B cell (primary cell): ENCODE results near the gene MEA1. TPM values are rescaled to one million over a fixed set of nuclear protein-coding genes. Genes with fewer than 3 reads are reported as not detected.

Experiments
- ATAC-seq: fragments of 200-7000 bp; cut with Tn5 transposase; one replicate; pipeline ENCODE4 v1.10.0; 2021; ENCODE audit warnings: low read depth, mild to moderate bottlenecking, moderate number of reproducible peaks, moderate library complexity
- CTCF ChIA-PET: fragments of 350-600 bp; sonication (Branson Sonifier 250); formaldehyde crosslinking; loops from one replicate; lab custom pipeline; 2021; ENCODE audit warnings: antibody characterized with exemption, inconsistent platforms; lab: Charles Lee
- POLR2A ChIA-PET: fragments of 350-600 bp; sonication (Branson Sonifier 250); formaldehyde crosslinking; loops from one replicate; lab custom pipeline; 2021; ENCODE audit warnings: antibody characterized with exemption; lab: Charles Lee
- DNase-seq: peaks from one replicate; pipeline ENCODE4 v3.0.0; 2013
- H2AFZ ChIP-seq: 2 replicates; pipeline ENCODE4 v1.6.1; 2012; ENCODE audit warnings: mild to moderate bottlenecking, low read depth, low read length; ENCODE audit not compliant: insufficient read depth, poor library complexity, severe bottlenecking
- H3K27ac ChIP-seq, 2 donors: 1 replicate in 1 of 2; 2 replicates in 1 of 2; pipeline ENCODE4 v1.5.1; 2012 to 2013; ENCODE audit warnings: low read length in 2 of 2, mild to moderate bottlenecking in 2 of 2, moderate library complexity in 1 of 2
- H3K27me3 ChIP-seq, 4 experiments: fragments of 200-600 bp in 1 of 4; sonication (generic) in 1 of 4; replicated peaks in 1 of 4; 1 replicate in 2 of 4; 2 replicates in 2 of 4; pipeline versions ENCODE4 v1.6.1 to v1.7.0; 2013 to 2016; ENCODE audit warnings: low read length in 3 of 4, mild to moderate bottlenecking in 2 of 4, mixed read lengths in 1 of 4, moderate library complexity in 1 of 4; ENCODE audit not compliant: insufficient read depth in 4 of 4, control insufficient read depth in 3 of 4; ENCODE audit errors: control extremely low read depth in 1 of 4
- H3K36me3 ChIP-seq, 2 experiments: replicated peaks in 1 of 2; 1 replicate in 1 of 2; 2 replicates in 1 of 2; pipeline versions ENCODE4 v1.6.1 to v1.7.1; 2013; ENCODE audit warnings: low read length in 1 of 2; ENCODE audit not compliant: insufficient read depth in 2 of 2, control insufficient read depth in 1 of 2; ENCODE audit errors: control extremely low read depth in 1 of 2, extremely low read depth in 1 of 2
- H3K4me1 ChIP-seq, 2 donors: fragments of 200-600 bp in 1 of 2; sonication (generic) in 1 of 2; 1 replicate in 1 of 2; 2 replicates in 1 of 2; pipeline versions ENCODE4 v1.5.1 to v1.6.1; 2013 to 2017; ENCODE audit warnings: low read length in 2 of 2; ENCODE audit not compliant: control insufficient read depth in 2 of 2, insufficient read depth in 2 of 2
- H3K4me2 ChIP-seq: replicated peaks from 2 replicates; pipeline ENCODE3; 2012; ENCODE audit warnings: mild to moderate bottlenecking, low read depth, low read length; ENCODE audit not compliant: poor library complexity, severe bottlenecking
- H3K4me3 ChIP-seq, 5 experiments: fragments of 200-600 bp in 1 of 5; sonication (generic) in 1 of 5; 1 replicate in 3 of 5; 2 replicates in 2 of 5; pipeline versions ENCODE4 v1.5.1 to v1.7.0; 2011 to 2016; ENCODE audit warnings: low read length in 4 of 5, mild to moderate bottlenecking in 4 of 5, low read depth in 2 of 5, control low read depth in 1 of 5, moderate library complexity in 1 of 5; ENCODE audit not compliant: insufficient read depth in 1 of 5; ENCODE audit errors: control extremely low read depth in 1 of 5, extremely low read depth in 1 of 5
- H3K79me2 ChIP-seq: fragments of 200-600 bp; sonication (generic); one replicate; pipeline ENCODE4 v1.6.0; 2016; ENCODE audit warnings: low read length; ENCODE audit not compliant: control insufficient read depth, insufficient read depth
- H3K9ac ChIP-seq: fragments of 200-600 bp; sonication (generic); 2 replicates; pipeline ENCODE4 v1.6.1; 2017; ENCODE audit warnings: mild to moderate bottlenecking, low read length, moderate library complexity
- H3K9me3 ChIP-seq, 3 donors: one replicate each; pipeline versions ENCODE4 v1.6.1 to v1.7.1; 2013; ENCODE audit warnings: low read length in 2 of 3; ENCODE audit not compliant: control insufficient read depth in 2 of 3, insufficient read depth in 1 of 3; ENCODE audit errors: control extremely low read depth in 1 of 3
- H4K20me1 ChIP-seq: 2 replicates; pipeline ENCODE4 v1.6.0; 2012; ENCODE audit warnings: mild to moderate bottlenecking, low read length; ENCODE audit not compliant: insufficient read depth, control insufficient read depth, poor library complexity, severe bottlenecking
- H3K27ac Mint-ChIP-seq: one replicate; pipeline ENCODE4 v1.8.0; 2021; ENCODE audit warnings: mixed read lengths
- H3K27me3 Mint-ChIP-seq: one replicate; pipeline ENCODE4 v1.8.0; 2021; ENCODE audit warnings: mixed read lengths
- H3K4me1 Mint-ChIP-seq: one replicate; pipeline ENCODE4 v1.8.0; 2021; ENCODE audit warnings: mixed read lengths
- H3K4me3 Mint-ChIP-seq: one replicate; pipeline ENCODE4 v1.8.0; 2021; ENCODE audit warnings: mixed read lengths
- H3K9me3 Mint-ChIP-seq: one replicate; pipeline ENCODE4 v1.8.0; 2022; ENCODE audit warnings: mixed read lengths; ENCODE audit not compliant: insufficient read depth
- CTCF ChIP-seq: fragments of 200-600 bp; IDR thresholded peaks from one replicate; pipeline ENCODE4 v1.8.0; 2022; ENCODE audit warnings: antibody characterized with exemption, mild to moderate bottlenecking
- EZH2 ChIP-seq: IDR thresholded peaks from 2 replicates; pipeline ENCODE4 v1.6.1; 2012; ENCODE audit warnings: borderline replicate concordance, low read depth, mild to moderate bottlenecking, moderate library complexity, low read length; ENCODE audit not compliant: insufficient read depth, poor library complexity, severe bottlenecking
- WGBS: methylation state at CpG from one replicate; pipeline ENCODE4 v1.1.5; 2013; ENCODE audit warnings: missing lambda C conversion rate; ENCODE audit not compliant: insufficient coverage; 5-methylcytosine and 5-hydroxymethylcytosine counted together
- intact Hi-C: fragments of 100-400 bp; cut with micrococcal nuclease; formaldehyde crosslinking; loops from one replicate; pipeline ENCODE4 v1.10.0; 2022
- polyA plus RNA-seq: library from polyadenylated mRNA; depleted of rRNA; stranded (reverse); fragments of >200 nt; gene quantifications from 2 replicates; pipeline ENCODE4 v1.2.3, GENCODE V29; 2012
- total RNA-seq, 2 donors: library from RNA; stranded (reverse); fragments of 120-200 nt in 1 of 2; gene quantifications; 1 replicate in 1 of 2; 2 replicates in 1 of 2; pipeline versions ENCODE4 v1.2.3 to v1.2.4, GENCODE V29; 2013 to 2022

MEA1 gene
- total and polyA plus RNA-seq, 2 donors (not counting 1 experiment from before 2014, with no cell fraction given), result 35.7 to 36.7 TPM

GRCh38 chr6:43013097-43013842 lies 476 bp downstream of the MEA1 start:
- Histone ChIP-seq H3K79me2 (peaks cover 64% of the 10 kb centered on the region), H3K9me3 (no peaks in the 10 kb centered on the region), H3K27me3 (no peaks in the 10 kb centered on the region), H3K36me3 (peaks cover under 1 to 44% of the 10 kb centered on the region in 2 experiments), H3K4me3 (peak overlapping the region; percentile 40 to 79 (median 70)), H3K9ac (peak overlapping the region; percentile 73), H3K4me1 (peaks cover 20 to 29% of the 10 kb centered on the region in 2 donors), H3K4me2 (peak overlapping the region; percentile 89), H2AFZ (peak overlapping the region; percentile 91), H3K27ac (peak overlapping the region; percentile 35 to 69), H4K20me1 (peaks cover 38% of the 10 kb centered on the region)
- ChIA-PET CTCF (interaction anchor here (0.6 to 1.9 kb wide), 6 partner anchors 29 to 225 kb away, joined by 3 to 6 read pairs (median 5); partner anchors contain the start of genes CNPY3 and PPP2R5D), POLR2A (interaction anchor here (0.8 to 2.5 kb wide), 8 partner anchors 29 to 1098 kb away, joined by 6 to 22 read pairs (median 10); partner anchors contain the start of genes CNPY3, CUL7, KLC4 and MRPL2)
- Mint-ChIP-seq H3K9me3 (no peaks in the 10 kb centered on the region), H3K27me3 (no peaks in the 10 kb centered on the region), H3K27ac (peak overlapping the region; percentile 96), H3K4me1 (peaks cover 55% of the 10 kb centered on the region), H3K4me3 (peak overlapping the region; percentile 91)
- ATAC-seq (no peak), DNase-seq (no peak)
- WGBS, result 2% methylated on average over 24 of the region's 25 CpGs
- intact Hi-C loops, result loop anchor here (1.0 to 5.0 kb wide), 4 partner anchors 8 to 450 kb away; partner anchors contain the start of genes ABCC10, PEX6 and RRP36
- TF ChIP-seq EZH2 (no peak), CTCF (no peak)

DNA sequence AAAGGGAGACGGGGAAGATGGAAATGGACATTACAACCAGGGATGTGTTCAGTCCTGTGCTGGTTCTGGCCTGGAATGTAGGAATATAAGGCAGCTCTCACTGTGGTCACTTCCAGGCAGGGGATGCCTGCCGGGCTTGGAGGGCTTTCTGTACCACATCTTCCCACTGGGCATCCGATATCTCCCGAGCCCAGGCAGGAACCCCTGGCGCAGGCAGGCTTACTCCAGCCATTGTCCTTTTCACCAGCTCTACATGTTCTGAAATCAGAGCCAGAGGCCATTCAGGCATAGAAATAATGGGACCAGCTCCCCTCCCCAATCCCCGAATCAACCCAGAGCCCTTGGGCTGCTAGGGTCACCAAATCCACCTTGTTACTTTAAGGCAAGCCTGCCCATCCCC lies 1.4 kb downstream of the MEA1 start:
- H3K4me1 Mint-ChIP-seq, result peaks cover 54% of the 10 kb centered on the region

More for the DNA sequence above, 1.4 kb downstream of the MEA1 start:
- ChIA-PET POLR2A (interaction anchor here (1.1 to 2.5 kb wide), 2 partner anchors 28 to 83 kb away, joined by 9 to 14 read pairs; partner anchors contain the start of genes CNPY3 and PPP2R5D), CTCF (interaction anchor here (1.8 kb wide), 1 partner anchor 83 kb away, joined by 5 read pairs; the partner anchor contains the start of gene CNPY3)
- Histone ChIP-seq H3K27me3 (no peaks in the 10 kb centered on the region), H3K4me2 (peak overlapping the region; percentile 89), H4K20me1 (peaks cover 29% of the 10 kb centered on the region), H3K4me3 (no peak overlapping the region), H3K4me1 (peaks cover 20 to 33% of the 10 kb centered on the region in 2 donors), H3K9me3 (no peaks in the 10 kb centered on the region), H3K79me2 (peaks cover 62% of the 10 kb centered on the region), H3K27ac (peak overlapping the region in 1 of 2 donors; percentile 1), H3K9ac (peak overlapping the region; percentile 73), H2AFZ (no peak overlapping the region), H3K36me3 (peaks cover 1 to 44% of the 10 kb centered on the region in 2 experiments)
- Mint-ChIP-seq H3K27ac (peak overlapping the region; percentile 32), H3K27me3 (no peaks in the 10 kb centered on the region), H3K9me3 (no peaks in the 10 kb centered on the region), H3K4me3 (peak overlapping the region; percentile 91)
- 100% methylated on average over 6 of the region's 6 CpGs for WGBS
- DNase-seq (no peak), ATAC-seq (no peak)
- intact Hi-C loops, result loop anchor here (5.0 kb wide), 1 partner anchor 415 kb away; the partner anchor contains the start of gene ABCC10
- TF ChIP-seq CTCF, result no peak
- no peak for TF ChIP-seq EZH2
